ENCODE data around the gene COPZ1. TPM values are rescaled to one million over a fixed set of nuclear protein-coding genes. Genes with fewer than 3 reads are reported as not detected.

COPZ1 gene
- total and polyA plus RNA-seq, 10 donors = 55.4 to 99.1 (median 80.5) TPM

DNA sequence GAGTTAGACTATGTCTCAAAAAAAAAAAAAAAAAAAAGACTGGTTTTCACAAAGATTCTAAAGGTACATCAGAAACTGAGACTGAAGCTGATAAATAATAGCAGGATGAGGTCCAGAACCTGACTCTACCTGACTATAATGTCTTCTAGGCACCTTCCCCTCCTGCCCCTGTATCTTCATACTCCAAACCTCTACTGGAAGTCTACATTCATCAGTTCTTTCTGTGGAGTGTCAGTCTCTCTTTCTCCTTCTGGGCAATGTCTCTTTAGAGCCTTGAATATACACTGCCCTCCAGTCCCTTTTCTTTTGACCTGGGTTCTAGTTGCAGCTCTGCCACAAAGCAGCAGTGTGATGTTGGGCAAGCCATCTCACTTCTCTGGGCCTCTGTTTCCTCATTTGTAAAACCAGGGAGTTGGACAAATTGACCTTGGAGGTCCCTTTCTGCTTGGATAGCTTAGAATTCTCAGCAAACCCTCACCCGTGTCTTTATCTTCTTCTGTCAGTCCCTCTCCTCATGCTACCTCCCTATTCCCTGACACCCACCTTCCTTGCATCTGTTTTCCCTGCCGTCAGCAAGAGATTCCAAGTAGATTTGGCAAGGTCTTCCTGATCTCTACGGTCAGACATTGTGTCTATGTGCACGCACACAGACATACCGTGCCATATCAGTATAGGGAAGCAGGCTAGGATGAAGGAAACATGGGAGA lies 28.4 kb upstream of the COPZ1 start:
- H3K27me3 ChIP-seq (replicated peaks in 1 of 7) = peaks cover 0 to 39% (median 28%) of the 10 kb centered on the region in 7 donors
- H3K4me3 ChIP-seq = peak overlapping the region in 5 of 8 donors; percentile 8 to 63 (median 36)
- H3K9me3 ChIP-seq = no peaks in the 10 kb centered on the region
- 39 to 61% (median 51%) methylated on average over 5 of the region's 5 CpGs for WGBS, 5 donors
- H3K36me3 ChIP-seq = peaks cover 0 to 34% (median 0%) of the 10 kb centered on the region in 6 donors
- DNase-seq = no peak
- peaks cover 3 to 65% (median 20%) of the 10 kb centered on the region in 6 donors for H3K4me1 ChIP-seq
- intact Hi-C loops (cut with DNase I; ENCODE audit: low total_unique reads) = no loop called here
- peak overlapping the region in 7 of 8 donors; percentile 14 to 94 (median 81) for H3K27ac ChIP-seq
- TF ChIP-seq POLR2A (IDR thresholded peaks at IDR 0.05) (no peak), POLR2AphosphoS5 (IDR thresholded peaks at IDR 0.05) (no peak), CTCF (IDR thresholded peaks at IDR 0.05 in 8 of 11, conservative IDR thresholded peaks at IDR 0.05 in 3 of 11) (no peak)

GRCh38 chr12:54298904-54299303 lies 26.0 kb upstream of the COPZ1 start:
- Histone ChIP-seq H3K36me3 (peaks cover 0 to 10% (median 0%) of the 10 kb centered on the region in 6 donors), H3K9me3 (no peaks in the 10 kb centered on the region), H3K27me3 (replicated peaks in 1 of 7) (peaks cover 0 to 63% (median 29%) of the 10 kb centered on the region in 7 donors), H3K4me1 (peaks cover 3 to 65% (median 19%) of the 10 kb centered on the region in 6 donors), H3K27ac (peak overlapping the region in 6 of 8 donors; percentile 72 to 94 (median 84)), H3K4me3 (peak overlapping the region in 7 of 8 donors; percentile 7 to 63 (median 23))
- TF ChIP-seq CTCF (IDR thresholded peaks at IDR 0.05 in 8 of 11, conservative IDR thresholded peaks at IDR 0.05 in 3 of 11) (peak in 1 of 11 experiments; percentile 6), POLR2A (IDR thresholded peaks at IDR 0.05) (no peak), POLR2AphosphoS5 (IDR thresholded peaks at IDR 0.05) (no peak)
- 50 to 75% (median 65%) methylated on average over 5 of the region's 5 CpGs for WGBS, 5 donors
- intact Hi-C loops (cut with DNase I; ENCODE audit: low total_unique reads) = no loop called here
- no peak for DNase-seq

DNA sequence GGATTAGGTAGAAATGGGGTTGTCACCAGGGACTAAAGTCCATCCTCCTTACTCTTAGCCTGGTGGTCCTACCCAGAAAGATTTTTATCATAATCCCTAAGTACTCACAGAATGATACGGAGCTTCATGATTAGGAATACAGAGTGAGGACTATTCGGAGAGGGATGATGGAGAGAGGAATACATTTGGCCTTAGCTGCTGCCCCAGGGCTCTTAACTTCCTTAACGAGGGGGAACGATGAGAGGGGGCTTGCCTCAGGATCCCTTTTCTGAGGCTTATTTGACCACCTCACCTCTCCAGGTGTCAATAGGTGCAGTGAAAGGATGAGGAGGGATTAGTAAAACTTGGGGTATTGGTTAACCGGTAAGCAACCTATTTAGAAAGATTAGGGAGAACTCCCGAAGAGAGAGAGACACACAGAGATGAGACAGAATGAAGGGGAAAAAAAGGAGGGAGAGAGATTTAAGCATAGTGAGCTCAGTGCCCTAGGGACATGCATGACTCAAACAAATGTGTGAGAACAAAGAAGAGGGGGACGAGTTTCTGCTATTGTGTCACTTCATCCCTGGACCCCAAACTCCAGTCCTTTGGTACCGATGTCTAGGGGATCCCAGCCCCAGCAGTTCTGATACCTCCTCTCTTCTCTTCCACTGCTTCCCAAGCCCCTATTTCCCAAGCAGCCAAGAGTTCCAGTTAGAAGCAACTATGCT lies 25.3 kb upstream of the COPZ1 start:
- WGBS, 5 donors = 20 to 41% (median 29%) methylated on average over 8 of the region's 8 CpGs
- Histone ChIP-seq H3K27ac (peak overlapping the region in 7 of 8 donors; percentile 36 to 94 (median 81)), H3K4me1 (peaks cover 7 to 65% (median 23%) of the 10 kb centered on the region in 6 donors), H3K9me3 (no peaks in the 10 kb centered on the region), H3K27me3 (replicated peaks in 1 of 7) (peaks cover 0 to 71% (median 34%) of the 10 kb centered on the region in 7 donors), H3K36me3 (peaks cover 0 to 5% (median 0%) of the 10 kb centered on the region in 6 donors), H3K4me3 (peak overlapping the region in 7 of 8 donors; percentile 7 to 63 (median 23))
- no peak for DNase-seq
- intact Hi-C loops (cut with DNase I; ENCODE audit: low total_unique reads) = no loop called here
- TF ChIP-seq POLR2AphosphoS5 (IDR thresholded peaks at IDR 0.05) (no peak), POLR2A (IDR thresholded peaks at IDR 0.05) (no peak)

DNA sequence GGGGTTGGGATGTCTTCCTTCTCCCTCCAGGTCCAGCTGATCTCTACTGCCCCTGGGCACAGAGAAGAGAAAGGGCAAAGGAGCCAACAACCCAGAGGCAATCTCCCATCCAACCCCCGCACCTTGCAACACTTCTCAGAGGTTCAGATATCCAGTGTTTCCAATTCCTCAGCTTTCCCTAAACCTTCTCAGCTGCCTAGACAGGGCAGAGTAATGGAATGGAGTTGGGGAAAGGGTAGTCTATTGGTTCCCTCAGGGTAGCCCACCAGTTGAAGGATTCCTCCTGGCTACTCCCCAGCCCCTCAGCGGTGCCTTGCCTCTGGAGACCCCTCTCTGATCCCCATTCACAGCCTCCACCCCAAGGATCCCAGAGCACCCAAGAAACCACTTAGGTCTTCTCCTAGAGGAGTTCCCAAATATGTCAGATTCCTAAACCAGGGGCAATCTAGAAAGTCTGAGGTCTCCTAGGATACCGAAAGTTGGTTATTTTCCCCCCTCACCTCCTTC lies 24.7 kb upstream of the COPZ1 start:
- no peaks in the 10 kb centered on the region for H3K9me3 ChIP-seq
- intact Hi-C loops (cut with DNase I; ENCODE audit: low total_unique reads) = no loop called here
- no peak for TF ChIP-seq POLR2A (IDR thresholded peaks at IDR 0.05)
- no peak for TF ChIP-seq POLR2AphosphoS5 (IDR thresholded peaks at IDR 0.05)
- TF ChIP-seq CTCF (IDR thresholded peaks at IDR 0.05 in 8 of 11, conservative IDR thresholded peaks at IDR 0.05 in 3 of 11) = no peak
- peak overlapping the region in 7 of 8 donors; percentile 13 to 63 (median 23) for H3K4me3 ChIP-seq
- no peak for DNase-seq
- peak overlapping the region in 7 of 8 donors; percentile 36 to 94 (median 81) for H3K27ac ChIP-seq
- WGBS, 5 donors = 12 to 47% (median 20%) methylated on average over 3 of the region's 3 CpGs
- H3K36me3 ChIP-seq = no peaks in the 10 kb centered on the region
- H3K27me3 ChIP-seq (replicated peaks in 1 of 7) = peaks cover 0 to 74% (median 34%) of the 10 kb centered on the region in 7 donors
- H3K4me1 ChIP-seq = peaks cover 7 to 65% (median 25%) of the 10 kb centered on the region in 6 donors
